ENCODE measurements around the gene MAPKAP1.
"Not testable (repeated sequence)": the region's sequence is repeated elsewhere in the genome, so short reads cannot be mapped to it uniquely, and the experiment has no call there.

MAPKAP1 gene

GRCh38 chr9:125411171-125411756, 295.7 kb downstream of the MAPKAP1 start:
- DNase-seq (ENCODE audit: low spot score), result no peak

DNA sequence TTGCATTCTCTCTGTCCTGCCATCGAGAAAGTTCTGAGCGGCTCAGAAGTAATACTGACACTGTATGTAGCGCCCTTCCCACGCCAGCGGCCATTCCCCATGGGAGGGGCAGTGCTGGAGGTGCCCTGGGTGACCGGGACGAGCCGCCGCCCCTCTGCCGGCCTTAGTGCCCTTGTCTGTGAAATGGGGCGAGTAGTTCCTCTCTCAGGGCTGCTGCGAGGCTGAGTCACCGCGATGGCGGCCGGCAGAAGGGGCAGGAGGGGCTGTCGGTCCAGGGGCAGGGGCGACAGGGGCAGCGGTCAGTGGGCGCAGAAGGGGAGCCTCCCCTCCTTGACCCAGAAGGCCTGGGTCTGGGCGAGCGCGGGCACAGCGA, 296.5 kb downstream of the MAPKAP1 start:
- DNase-seq (ENCODE audit: low spot score), result no peak

DNA sequence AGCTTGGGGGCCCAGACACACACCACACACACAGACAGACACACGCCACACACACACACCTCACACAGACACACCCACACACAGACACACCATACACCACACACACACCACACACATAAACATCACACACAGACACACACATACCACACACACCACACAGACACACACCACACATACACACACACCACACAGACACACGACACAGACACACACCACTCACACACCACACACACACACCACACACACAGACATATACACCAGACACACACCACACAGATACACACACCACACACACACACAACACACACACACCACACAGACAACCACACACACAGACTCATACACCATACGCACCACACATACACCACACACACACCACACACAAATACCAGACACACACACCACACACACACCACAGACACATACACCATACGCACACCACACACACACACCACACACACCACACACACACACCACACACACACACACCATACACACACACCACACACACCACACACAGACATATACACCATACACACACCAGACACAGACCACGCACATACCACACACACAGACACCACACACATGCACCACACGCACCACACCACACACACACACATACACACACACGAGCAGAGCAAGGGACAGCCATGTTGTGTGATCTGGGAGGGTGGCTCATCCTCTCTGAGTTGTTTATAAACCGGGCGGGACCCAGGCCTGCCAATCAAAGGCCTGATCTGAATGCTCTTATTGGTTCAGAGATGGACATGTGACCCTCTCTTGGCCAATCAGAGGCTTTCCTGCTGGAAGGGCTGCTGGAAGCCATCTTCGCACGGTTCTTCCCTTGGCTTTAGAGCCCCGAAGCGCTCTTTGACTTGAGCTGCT, 297.1 kb downstream of the MAPKAP1 start:
- no peak for DNase-seq (ENCODE audit: low spot score)

GRCh38 chr9:125409217-125409636, 297.8 kb downstream of the MAPKAP1 start:
- no peak for DNase-seq (ENCODE audit: low spot score)

DNA sequence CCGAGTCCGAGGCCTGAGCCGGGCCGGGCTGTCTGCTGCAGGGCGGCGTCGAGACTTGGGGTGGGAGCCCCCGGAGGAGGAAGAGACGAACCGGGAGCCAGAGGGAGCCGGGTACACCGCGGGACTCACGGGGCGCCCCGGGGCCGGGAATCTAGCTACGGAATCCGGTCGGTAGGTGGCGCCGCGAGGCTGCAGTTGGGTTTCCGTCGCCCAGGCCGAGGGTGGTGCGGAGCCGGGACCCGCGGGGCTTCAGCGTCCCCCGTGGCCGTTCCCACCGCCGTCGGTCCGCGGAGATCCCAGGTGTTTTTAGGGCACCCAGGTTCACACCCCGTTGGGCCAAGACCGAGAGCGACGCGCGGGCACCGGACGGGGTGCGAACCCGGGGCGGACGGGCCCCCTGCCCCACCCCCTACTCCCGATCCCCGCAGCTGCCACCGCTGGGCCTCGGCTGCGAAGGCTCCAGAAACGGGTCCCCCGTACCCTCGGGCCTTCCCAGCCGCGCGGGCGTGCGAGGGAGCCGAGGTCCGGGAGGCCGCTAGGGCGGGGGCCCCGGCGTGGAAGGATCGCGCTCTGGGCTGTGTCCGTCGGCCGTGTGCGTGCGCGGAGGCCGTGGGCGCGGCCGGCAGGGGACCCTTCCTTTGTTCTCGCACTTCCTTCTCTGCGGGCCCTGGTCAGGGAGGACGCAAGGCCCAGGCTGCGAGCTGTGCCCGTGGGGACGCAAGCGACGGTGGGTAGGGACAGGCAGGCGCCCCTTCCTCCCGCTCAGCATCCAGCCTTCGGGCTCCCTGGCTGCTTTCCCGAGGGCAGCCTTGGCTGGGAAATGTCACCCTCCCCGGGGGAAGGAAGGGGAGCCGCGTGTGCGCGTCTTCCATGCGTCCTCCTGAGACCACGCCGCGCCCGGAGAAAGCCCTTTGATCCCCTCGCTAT, 298.8 kb downstream of the MAPKAP1 start:
- DNase-seq (ENCODE audit: low spot score), result peak; percentile 9

- DNase-seq (ENCODE audit: low spot score), result no peak
These were observed 299.5 kb downstream of the MAPKAP1 start for GRCh38 chr9:125407432-125407973.

DNA sequence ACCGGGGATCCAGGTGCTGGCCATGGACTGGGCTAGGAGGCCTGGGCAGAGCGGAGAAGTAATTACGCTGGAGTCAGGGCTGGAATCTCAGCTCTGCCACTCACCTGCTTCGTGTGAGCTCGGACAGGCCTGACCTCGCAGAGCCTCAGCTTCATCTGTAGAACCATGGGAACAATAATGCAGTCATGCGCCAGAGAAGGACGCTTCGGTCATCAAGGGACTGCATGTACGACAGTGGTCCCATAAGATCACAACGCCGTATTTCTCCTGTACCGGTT, 300.3 kb downstream of the MAPKAP1 start:
- DNase-seq (ENCODE audit: low spot score), result no peak

DNA sequence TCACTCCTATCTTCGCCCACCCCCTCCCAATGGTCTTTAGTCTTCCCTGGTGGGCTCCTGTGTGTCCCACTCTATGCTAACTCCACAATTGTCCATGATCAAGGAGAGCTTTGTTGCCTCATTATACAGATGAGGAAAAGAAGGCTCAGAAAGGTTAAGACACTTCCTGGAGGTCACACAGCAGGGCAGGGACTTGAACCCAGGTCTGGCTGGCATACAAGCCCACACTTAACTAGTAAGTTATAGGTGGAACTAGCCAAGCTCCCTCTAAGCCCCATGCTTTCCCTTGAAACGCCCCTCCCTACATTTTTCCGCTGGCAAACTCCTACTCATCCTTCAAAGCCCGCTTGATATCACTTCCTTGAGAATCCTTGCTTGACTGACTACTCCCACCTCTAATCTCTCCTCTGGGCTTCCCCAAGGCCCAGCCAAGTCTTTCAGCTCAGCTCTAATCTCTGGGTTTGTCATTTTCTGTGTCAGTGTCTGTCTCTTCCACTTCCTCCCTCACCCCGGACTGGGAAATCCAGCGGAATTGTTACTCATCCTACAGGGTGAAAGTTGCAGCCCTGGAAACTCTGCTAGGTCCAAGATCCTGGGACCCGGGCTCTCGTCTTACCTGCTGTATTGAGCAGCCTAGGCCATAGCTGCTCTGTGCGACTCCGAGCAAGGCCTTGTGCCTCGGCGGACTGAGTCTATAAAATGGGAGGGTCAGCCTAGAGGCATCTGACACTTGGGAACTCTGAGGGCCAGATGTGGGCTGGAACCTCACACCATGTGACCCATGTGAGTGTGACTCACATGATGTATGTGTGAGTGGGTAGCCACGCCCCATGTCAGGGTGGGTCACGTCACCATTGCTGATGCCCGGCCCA, 300.8 kb downstream of the MAPKAP1 start:
- DNase-seq (ENCODE audit: low spot score), result no peak

GRCh38 chr9:125404733-125405132, 302.3 kb downstream of the MAPKAP1 start:
- DNase-seq (ENCODE audit: low spot score), result no peak

GRCh38 chr9:125400725-125401716, 306.0 kb downstream of the MAPKAP1 start:
- no peak for DNase-seq (ENCODE audit: low spot score)

- not testable (repeated sequence) for DNase-seq (ENCODE audit: low spot score)
These were observed 306.8 kb downstream of the MAPKAP1 start for GRCh38 chr9:125400232-125400631.

DNA sequence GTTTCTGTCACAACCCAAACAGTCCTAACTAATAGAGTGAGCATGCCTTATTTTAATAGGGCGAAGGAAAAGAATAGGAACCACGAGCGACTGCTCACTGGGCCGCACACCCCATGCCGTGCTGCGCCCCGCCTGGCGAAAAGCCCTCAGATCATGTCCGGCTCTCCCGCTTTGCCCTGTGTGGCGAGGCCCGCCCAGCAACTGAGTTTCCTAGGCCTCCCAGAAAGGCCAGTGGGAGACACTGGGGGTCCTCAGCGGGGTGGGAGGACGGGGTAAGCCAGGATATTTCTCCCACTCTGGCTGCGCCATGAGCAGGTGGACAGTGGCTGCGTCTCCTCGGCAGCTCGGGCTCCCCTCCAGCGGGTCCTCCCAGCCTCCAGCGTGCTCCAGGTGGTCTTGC, 307.3 kb downstream of the MAPKAP1 start:
- DNase-seq (ENCODE audit: low spot score), result no peak

- no peak for DNase-seq (ENCODE audit: low spot score)
These were observed 307.8 kb downstream of the MAPKAP1 start for GRCh38 chr9:125399165-125399564.

DNA sequence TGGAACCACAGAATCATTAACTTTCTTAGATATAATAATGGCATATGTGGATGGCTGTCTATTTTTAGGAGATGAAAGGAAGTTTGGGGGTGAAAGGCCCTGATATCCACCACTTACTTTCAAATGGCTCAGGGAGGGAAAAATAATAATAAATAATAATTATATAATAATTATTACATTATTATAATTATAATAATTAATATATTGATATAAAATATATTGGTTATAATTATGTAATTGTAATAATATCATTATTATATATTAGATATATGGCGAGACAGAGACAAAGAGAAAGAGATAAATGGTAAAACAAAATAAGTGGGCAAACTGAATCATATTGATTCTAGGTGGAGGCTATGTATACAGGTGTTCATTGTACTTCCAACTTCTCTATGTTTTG, 308.8 kb downstream of the MAPKAP1 start:
- no peak for DNase-seq (ENCODE audit: low spot score)

GRCh38 chr9:125397736-125398135, 309.3 kb downstream of the MAPKAP1 start:
- no peak for DNase-seq (ENCODE audit: low spot score)

- DNase-seq (ENCODE audit: low spot score), result no peak
These were observed 310.2 kb downstream of the MAPKAP1 start for GRCh38 chr9:125396799-125397198.

DNA sequence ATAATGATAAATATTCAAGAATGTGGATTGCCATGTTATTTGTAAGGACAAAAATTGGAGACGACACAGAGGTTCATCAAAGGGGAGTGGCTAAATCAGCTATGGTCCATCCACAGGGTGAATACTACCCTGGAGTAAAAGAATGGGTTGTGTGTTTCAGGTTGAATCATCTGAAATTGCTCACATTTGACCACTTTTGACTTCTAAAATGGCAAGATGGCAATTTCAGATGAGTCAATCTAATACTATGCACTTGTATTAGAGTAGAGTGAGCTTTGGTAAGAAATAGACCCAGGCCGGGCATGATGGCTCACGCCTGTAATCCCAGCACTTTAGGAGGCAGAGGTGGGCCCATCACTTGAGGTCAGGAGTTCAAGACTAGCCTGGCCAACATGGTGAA, 313.6 kb downstream of the MAPKAP1 start:
- no peak for DNase-seq (ENCODE audit: low spot score)

DNA sequence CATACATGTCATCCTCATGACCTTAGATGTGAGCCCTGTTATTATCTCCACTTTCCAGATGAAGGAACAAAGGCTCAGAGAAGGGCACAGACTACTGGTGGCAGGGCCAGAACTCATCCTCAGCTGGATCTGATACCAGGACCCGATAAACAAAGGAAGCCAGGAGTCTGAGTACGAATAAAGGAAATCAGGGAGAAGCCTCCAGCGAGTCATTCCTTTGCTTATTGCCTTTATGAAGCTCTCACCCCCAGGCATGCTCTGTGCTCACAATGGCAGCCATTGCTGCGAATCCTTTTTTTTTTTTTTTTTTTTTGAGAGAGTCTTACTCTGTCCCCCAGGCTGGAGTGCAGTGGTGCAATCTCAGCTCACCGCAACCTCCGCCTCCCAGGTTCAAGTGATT, 315.3 kb downstream of the MAPKAP1 start:
- no peak for DNase-seq (ENCODE audit: low spot score)

GRCh38 chr9:125388978-125389377, 318.0 kb downstream of the MAPKAP1 start:
- no peak for DNase-seq (ENCODE audit: low spot score)

DNA sequence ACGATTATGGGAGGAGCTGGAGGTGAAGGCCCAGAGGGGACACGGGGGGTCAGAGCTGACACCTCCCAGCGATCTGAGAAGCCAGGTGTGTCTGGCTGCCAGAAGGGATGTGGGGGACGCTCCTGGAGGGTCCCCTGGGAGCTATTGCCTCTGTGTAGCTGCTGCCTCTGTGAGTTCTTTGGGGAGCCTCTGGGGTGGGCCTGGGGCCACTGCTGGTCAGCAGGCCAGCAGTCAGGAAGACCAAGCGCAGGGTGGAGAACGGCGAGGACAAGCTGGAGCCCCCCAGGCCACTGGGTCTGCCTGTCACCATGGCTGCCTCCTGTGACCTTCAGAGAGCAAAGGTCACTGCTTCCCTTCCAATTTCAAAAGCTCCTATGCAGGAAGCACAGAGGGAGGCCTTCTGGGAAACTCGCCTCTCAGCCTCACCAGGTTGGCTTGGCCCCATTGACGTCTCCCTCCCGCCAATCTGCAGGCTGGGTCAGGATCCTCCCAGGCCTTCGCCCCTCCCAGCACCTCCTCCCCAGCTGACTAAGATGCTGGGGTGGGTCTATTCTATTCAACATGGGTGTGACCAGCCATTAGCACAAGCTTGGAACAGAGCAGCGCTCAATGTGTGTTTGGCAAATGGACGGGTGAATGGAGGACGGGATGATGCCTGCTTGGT, 319.0 kb downstream of the MAPKAP1 start:
- DNase-seq (ENCODE audit: low spot score), result no peak
